Suprapubic skin (tissue), 4 donors: ENCODE data around the gene FKRP. TPM values are rescaled to one million over a fixed set of nuclear protein-coding genes. Genes with fewer than 3 reads are reported as not detected.

Source experiments
- DNase-seq, 2 donors: peaks; one replicate each; pipeline ENCODE4 v3.0.0-alpha.2; 2019; ENCODE audit warnings: low spot score in 2 of 2
- H3K27ac ChIP-seq: fragments of 200-600 bp; sonication (generic); one replicate; pipeline ENCODE4 v1.5.1; 2019
- H3K27me3 ChIP-seq: fragments of 200-600 bp; sonication (generic); one replicate; pipeline ENCODE4 v1.5.1; 2019
- H3K36me3 ChIP-seq: fragments of 200-600 bp; sonication (generic); one replicate; pipeline ENCODE4 v1.5.1; 2019
- H3K4me1 ChIP-seq: fragments of 200-600 bp; sonication (generic); one replicate; pipeline ENCODE4 v1.5.1; 2019
- H3K4me3 ChIP-seq: fragments of 200-600 bp; sonication (generic); one replicate; pipeline ENCODE4 v1.5.1; 2019; ENCODE audit warnings: mild to moderate bottlenecking
- H3K9me3 ChIP-seq: fragments of 200-600 bp; sonication (generic); one replicate; pipeline ENCODE4 v1.5.1; 2019
- EP300 ChIP-seq: sonication (generic); formaldehyde crosslinking; IDR thresholded peaks from one replicate; pipeline ENCODE4 v1.6.1; 2017; ENCODE audit warnings: antibody characterized with exemption
- POLR2A ChIP-seq, 2 donors: fragments of 450-650 bp; IDR thresholded peaks; one replicate each; pipeline ENCODE4 v1.6.1; 2017; ENCODE audit warnings: antibody characterized with exemption in 2 of 2, mild to moderate bottlenecking in 2 of 2, moderate library complexity in 2 of 2
- POLR2AphosphoS5 ChIP-seq, 3 donors: sonication (generic); formaldehyde crosslinking; IDR thresholded peaks; one replicate each; pipeline ENCODE4 v1.6.1; 2017; ENCODE audit warnings: antibody characterized with exemption in 3 of 3
- WGBS: methylation state at CpG from one replicate; pipeline ENCODE4 v1.1.5; 2018; 5-methylcytosine and 5-hydroxymethylcytosine counted together
- total RNA-seq, 4 donors: library from RNA; depleted of rRNA; stranded (reverse); fragments of >200 nt; gene quantifications; one replicate each; pipeline ENCODE4 v1.1.0, GENCODE V29; 2016
- TF ChIP-seq, protein P1 (sequence below), 2 donors: fragments of 200-600 bp in 1 of 2; fragments of 450-650 bp in 1 of 2; sonication (generic) in 1 of 2; IDR thresholded peaks; one replicate each; pipeline ENCODE4 v1.5.1; 2016 to 2019; ENCODE audit warnings: antibody characterized with exemption in 2 of 2, mild to moderate bottlenecking in 1 of 2, moderate library complexity in 1 of 2

The FKRP gene
- total RNA-seq, 4 donors from 2014 or later = 7.1 to 15.2 (median 7.8) TPM

GRCh38 chr19:46718157-46718933, 27.5 kb upstream of the FKRP start:
- H3K4me1 ChIP-seq = peaks cover 38% of the 10 kb centered on the region
- peaks cover 38% of the 10 kb centered on the region for H3K36me3 ChIP-seq
- H3K27ac ChIP-seq = peak overlapping the region; percentile 84
- DNase-seq = no peak
- H3K27me3 ChIP-seq = no peaks in the 10 kb centered on the region
- H3K4me3 ChIP-seq = peak overlapping the region; percentile 80
- WGBS = 44% methylated on average over 17 of the region's 17 CpGs
- H3K9me3 ChIP-seq = no peaks in the 10 kb centered on the region
- TF ChIP-seq POLR2AphosphoS5 (IDR thresholded peaks at IDR 0.05) = no peak
- no peak for TF ChIP-seq POLR2A (IDR thresholded peaks at IDR 0.05)
- TF ChIP-seq, protein P1, sequence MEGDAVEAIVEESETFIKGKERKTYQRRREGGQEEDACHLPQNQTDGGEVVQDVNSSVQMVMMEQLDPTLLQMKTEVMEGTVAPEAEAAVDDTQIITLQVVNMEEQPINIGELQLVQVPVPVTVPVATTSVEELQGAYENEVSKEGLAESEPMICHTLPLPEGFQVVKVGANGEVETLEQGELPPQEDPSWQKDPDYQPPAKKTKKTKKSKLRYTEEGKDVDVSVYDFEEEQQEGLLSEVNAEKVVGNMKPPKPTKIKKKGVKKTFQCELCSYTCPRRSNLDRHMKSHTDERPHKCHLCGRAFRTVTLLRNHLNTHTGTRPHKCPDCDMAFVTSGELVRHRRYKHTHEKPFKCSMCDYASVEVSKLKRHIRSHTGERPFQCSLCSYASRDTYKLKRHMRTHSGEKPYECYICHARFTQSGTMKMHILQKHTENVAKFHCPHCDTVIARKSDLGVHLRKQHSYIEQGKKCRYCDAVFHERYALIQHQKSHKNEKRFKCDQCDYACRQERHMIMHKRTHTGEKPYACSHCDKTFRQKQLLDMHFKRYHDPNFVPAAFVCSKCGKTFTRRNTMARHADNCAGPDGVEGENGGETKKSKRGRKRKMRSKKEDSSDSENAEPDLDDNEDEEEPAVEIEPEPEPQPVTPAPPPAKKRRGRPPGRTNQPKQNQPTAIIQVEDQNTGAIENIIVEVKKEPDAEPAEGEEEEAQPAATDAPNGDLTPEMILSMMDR (IDR thresholded peaks at IDR 0.05) = no peak
- no peak for TF ChIP-seq EP300

- H3K36me3 ChIP-seq = peaks cover 45% of the 10 kb centered on the region
- no peak overlapping the region for H3K4me3 ChIP-seq
- no peaks in the 10 kb centered on the region for H3K9me3 ChIP-seq
- H3K27me3 ChIP-seq = no peaks in the 10 kb centered on the region
- 82% methylated on average over 15 of the region's 15 CpGs for WGBS
- no peak for DNase-seq
- TF ChIP-seq, protein P1 (IDR thresholded peaks at IDR 0.05) = no peak
- TF ChIP-seq POLR2AphosphoS5 (IDR thresholded peaks at IDR 0.05) = no peak
- no peak for TF ChIP-seq POLR2A (IDR thresholded peaks at IDR 0.05)
- TF ChIP-seq EP300 = no peak
- no peak overlapping the region for H3K27ac ChIP-seq
- peaks cover 30% of the 10 kb centered on the region for H3K4me1 ChIP-seq
Observed at GRCh38 chr19:46718934-46719622, 26.8 kb upstream of the FKRP start.

GRCh38 chr19:46719629-46720502, 26.0 kb upstream of the FKRP start:
- WGBS = 82% methylated on average over 10 of the region's 25 CpGs
- Histone ChIP-seq H3K4me3 (no peak overlapping the region), H3K36me3 (peaks cover 53% of the 10 kb centered on the region)

DNA sequence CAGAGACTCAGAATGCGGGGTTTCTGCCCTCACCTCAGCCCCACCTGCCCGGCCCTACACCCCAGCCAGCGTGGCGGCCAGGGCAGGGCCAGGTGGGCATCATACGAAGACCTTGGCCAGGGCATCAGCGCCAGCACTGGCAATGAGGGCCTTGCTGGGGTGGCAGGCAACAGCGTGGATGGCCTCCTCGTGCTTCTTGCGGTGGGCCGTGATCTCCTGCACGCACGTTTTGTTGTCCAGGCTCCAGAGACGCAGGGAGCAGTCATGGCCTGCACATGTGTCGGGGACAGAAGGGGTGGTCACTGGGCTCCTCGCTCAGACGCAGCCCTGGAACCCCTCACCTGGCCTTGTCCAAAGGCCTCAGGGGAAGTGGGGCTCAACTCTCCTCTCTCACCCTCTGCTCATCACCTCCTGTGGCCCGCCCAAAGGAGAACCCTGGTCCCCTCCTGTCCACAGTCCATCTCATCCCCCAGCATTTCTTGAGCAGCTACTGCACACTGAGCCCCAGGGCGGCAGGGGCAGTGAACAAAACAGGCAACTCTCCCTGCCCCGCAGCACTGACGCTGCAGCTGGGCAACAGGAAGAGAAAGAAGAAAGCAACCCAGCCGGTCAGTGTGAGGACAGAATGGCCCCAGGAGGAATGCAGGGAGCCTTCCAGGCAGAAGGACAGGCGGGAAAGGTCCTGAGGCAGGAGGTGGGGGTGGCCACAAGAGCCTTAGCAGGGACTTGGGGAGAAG, 25.2 kb upstream of the FKRP start:
- Histone ChIP-seq H3K27ac (no peak overlapping the region), H3K36me3 (peaks cover 61% of the 10 kb centered on the region), H3K27me3 (no peaks in the 10 kb centered on the region), H3K4me3 (no peak overlapping the region), H3K9me3 (no peaks in the 10 kb centered on the region), H3K4me1 (peaks cover 19% of the 10 kb centered on the region)
- no peak for DNase-seq
- WGBS = 94% methylated on average over 18 of the region's 22 CpGs
- TF ChIP-seq, protein P1 (IDR thresholded peaks at IDR 0.05) = no peak

More at GRCh38 chr19:46719629-46720502, 26.0 kb upstream of the FKRP start:
- TF ChIP-seq EP300 (no peak), POLR2AphosphoS5 (IDR thresholded peaks at IDR 0.05) (no peak)
- no peak for DNase-seq
- no peaks in the 10 kb centered on the region for H3K9me3 ChIP-seq
- no peaks in the 10 kb centered on the region for H3K27me3 ChIP-seq
- H3K4me1 ChIP-seq = peaks cover 27% of the 10 kb centered on the region
- H3K27ac ChIP-seq = no peak overlapping the region

- Histone ChIP-seq H3K27ac (no peak overlapping the region), H3K4me3 (no peak overlapping the region), H3K9me3 (no peaks in the 10 kb centered on the region), H3K36me3 (peaks cover 69% of the 10 kb centered on the region), H3K27me3 (no peaks in the 10 kb centered on the region), H3K4me1 (peaks cover 13% of the 10 kb centered on the region)
- TF ChIP-seq, protein P1 (IDR thresholded peaks at IDR 0.05) = no peak
- no peak for TF ChIP-seq EP300
- no peak for TF ChIP-seq POLR2AphosphoS5 (IDR thresholded peaks at IDR 0.05)
- no peak for TF ChIP-seq POLR2A (IDR thresholded peaks at IDR 0.05)
- DNase-seq = no peak
- WGBS = 83% methylated on average over 11 of the region's 16 CpGs
Observed at GRCh38 chr19:46721269-46722003, 24.4 kb upstream of the FKRP start.
